PC-3 (cell line): ENCODE measurements around the gene KCNJ12. TPM values are rescaled to one million over a fixed set of nuclear protein-coding genes. Genes with fewer than 3 reads are reported as not detected.
"Not testable (repeated sequence)": the region's sequence is repeated elsewhere in the genome, so short reads cannot be mapped to it uniquely, and the experiment has no call there.

Experiments used
- ATAC-seq: fragments of 200-7000 bp; cut with Tn5 transposase; 2 replicates; pipeline ENCODE4 v1.9.1; 2020; ENCODE audit warnings: mild to moderate bottlenecking, moderate library complexity
- BruUV-seq: library from RNA; stranded (reverse); fragments of 400-500 nt; replicated peaks from 2 replicates; lab custom pipeline; 2021; lab: Mats Ljungman, UMichigan
- CTCF ChIA-PET: fragments of 300-600 bp; sonication (Branson Sonifier 250); formaldehyde crosslinking; loops from one replicate; lab custom pipeline; 2022; ENCODE audit warnings: antibody characterized with exemption; lab: Charles Lee
- POLR2A ChIA-PET: fragments of 300-600 bp; sonication (Branson Sonifier 250); formaldehyde crosslinking; loops from one replicate; lab custom pipeline; 2022; ENCODE audit warnings: antibody characterized with exemption; ENCODE audit not compliant: unreplicated experiment; lab: Charles Lee
- DNase-seq: peaks from one replicate; pipeline ENCODE4 v3.0.0-alpha.2; 2015
- H2AFZ ChIP-seq: fragments of 300-600 bp; sonication (generic); 2 replicates; pipeline ENCODE4 v1.6.0; 2016; ENCODE audit warnings: antibody characterized with exemption, low read length
- H3F3A ChIP-seq: fragments of 300-600 bp; sonication (generic); one replicate; pipeline ENCODE4 v1.6.0; 2017; ENCODE audit warnings: antibody characterized with exemption, low read length, control low read depth, mild to moderate bottlenecking; ENCODE audit not compliant: unreplicated experiment
- H3K27ac ChIP-seq: fragments of 300-600 bp; sonication (generic); 2 replicates; pipeline ENCODE4 v1.5.1; 2016; ENCODE audit warnings: mild to moderate bottlenecking, low read length
- H3K27me3 ChIP-seq: fragments of 300-600 bp; sonication (generic); 2 replicates; pipeline ENCODE4 v1.6.1; 2016; ENCODE audit warnings: low read length, mixed read lengths
- H3K36me3 ChIP-seq: fragments of 300-600 bp; sonication (generic); 2 replicates; pipeline ENCODE4 v1.6.1; 2016; ENCODE audit warnings: low read depth, mixed run types, low read length, mixed read lengths
- H3K4me1 ChIP-seq: fragments of 300-600 bp; sonication (generic); 2 replicates; pipeline ENCODE4 v1.5.1; 2016; ENCODE audit warnings: low read length; ENCODE audit not compliant: insufficient read depth
- H3K4me2 ChIP-seq: fragments of 300-600 bp; sonication (generic); 2 replicates; pipeline ENCODE4 v1.6.0; 2016; ENCODE audit warnings: low read length
- H3K4me3 ChIP-seq: fragments of 300-600 bp; sonication (generic); 2 replicates; pipeline ENCODE4 v1.5.1; 2016; ENCODE audit warnings: mild to moderate bottlenecking, low read length, mixed read lengths
- H3K79me2 ChIP-seq: fragments of 300-600 bp; sonication (generic); 2 replicates; pipeline ENCODE4 v1.6.1; 2017; ENCODE audit warnings: low read length, mixed read lengths
- H3K9ac ChIP-seq: fragments of 300-600 bp; sonication (generic); 2 replicates; pipeline ENCODE4 v1.6.0; 2016; ENCODE audit warnings: mild to moderate bottlenecking, low read length
- H3K9me2 ChIP-seq: fragments of 300-600 bp; sonication (generic); replicated peaks from 2 replicates; pipeline ENCODE4 v1.6.1; 2016; ENCODE audit warnings: mixed run types, low read length, mixed read lengths
- H3K9me3 ChIP-seq: fragments of 300-600 bp; sonication (generic); 2 replicates; pipeline ENCODE4 v1.6.1; 2016; ENCODE audit warnings: low read length, mixed read lengths
- H4K20me1 ChIP-seq: fragments of 300-600 bp; sonication (generic); 2 replicates; pipeline ENCODE4 v1.6.1; 2016; ENCODE audit warnings: low read length, mixed read lengths
- intact Hi-C: fragments of 100-400 bp; cut with micrococcal nuclease; formaldehyde crosslinking; loops from 2 replicates; pipeline ENCODE4 v1.9.0; 2023
- total RNA-seq: library from RNA; depleted of rRNA; stranded (reverse); fragments of >200 nt; gene quantifications from 2 replicates; pipeline ENCODE4 v1.2.3, GENCODE V29; 2014

The KCNJ12 gene
- total RNA-seq, 1 experiment from 2014 or later = 11.1 TPM

DNA sequence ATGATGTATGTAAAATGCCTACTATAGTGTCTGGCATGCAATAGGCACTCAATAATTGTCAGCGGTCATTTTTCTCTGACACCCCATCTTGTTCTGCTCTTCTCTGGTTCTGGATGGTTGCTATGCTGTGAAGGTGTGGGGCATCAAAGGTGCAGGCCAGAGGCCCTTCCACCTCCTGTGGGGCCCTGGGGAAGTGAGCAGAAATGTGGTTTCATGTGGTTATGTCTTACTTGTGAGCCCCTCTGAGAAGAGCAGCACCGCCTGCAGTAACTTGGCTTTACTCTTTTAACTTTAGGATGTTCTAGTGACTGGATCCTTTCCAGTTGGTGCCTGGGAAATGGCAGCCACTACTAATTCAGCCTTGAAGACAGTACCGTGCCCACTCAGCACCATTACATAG is 32.1 kb downstream of the KCNJ12 start:
- CTCF ChIA-PET, H3F3A ChIP-seq, H2AFZ ChIP-seq, H3K27me3 ChIP-seq, H3K27ac ChIP-seq, H3K4me2 ChIP-seq, H3K36me3 ChIP-seq, H3K4me1 ChIP-seq, H3K9me2 ChIP-seq, intact Hi-C loops, H3K4me3 ChIP-seq, H3K9me3 ChIP-seq, H3K9ac ChIP-seq, DNase-seq, H4K20me1 ChIP-seq, ATAC-seq, BruUV-seq, POLR2A ChIA-PET, H3K79me2 ChIP-seq: not testable (repeated sequence)

DNA sequence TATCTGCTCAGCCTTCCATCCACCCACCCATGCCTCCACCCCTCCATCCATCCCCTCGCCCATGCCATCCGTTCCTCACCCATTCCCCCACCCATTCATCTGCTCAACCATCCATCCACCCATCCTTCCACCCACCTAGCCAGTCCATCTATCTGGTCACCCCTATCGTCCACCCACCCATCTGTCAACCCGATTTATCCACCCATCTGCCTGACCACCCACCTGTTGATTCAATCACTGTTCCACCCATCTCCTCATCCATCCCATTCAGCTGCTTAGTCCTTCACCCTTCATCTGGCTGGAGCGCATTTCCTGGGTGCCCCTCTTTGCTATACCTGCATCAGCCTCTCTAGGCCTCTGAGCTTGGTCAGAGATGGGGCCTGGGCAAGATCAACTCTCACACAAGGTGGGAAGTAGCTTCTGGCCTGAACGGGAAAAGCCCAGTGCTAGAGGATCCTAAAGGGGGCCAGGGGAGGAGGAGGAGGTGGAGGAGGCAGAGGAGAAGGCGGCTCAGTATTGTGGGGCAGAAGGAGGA is 32.7 kb downstream of the KCNJ12 start:
- H3F3A ChIP-seq, H3K4me2 ChIP-seq, BruUV-seq, H2AFZ ChIP-seq, POLR2A ChIA-PET, H3K27ac ChIP-seq, DNase-seq, ATAC-seq, H3K9me2 ChIP-seq, H3K9me3 ChIP-seq, CTCF ChIA-PET, H3K79me2 ChIP-seq, H3K9ac ChIP-seq, intact Hi-C loops, H3K36me3 ChIP-seq, H3K27me3 ChIP-seq, H3K4me3 ChIP-seq, H3K4me1 ChIP-seq, H4K20me1 ChIP-seq: not testable (repeated sequence)

DNA sequence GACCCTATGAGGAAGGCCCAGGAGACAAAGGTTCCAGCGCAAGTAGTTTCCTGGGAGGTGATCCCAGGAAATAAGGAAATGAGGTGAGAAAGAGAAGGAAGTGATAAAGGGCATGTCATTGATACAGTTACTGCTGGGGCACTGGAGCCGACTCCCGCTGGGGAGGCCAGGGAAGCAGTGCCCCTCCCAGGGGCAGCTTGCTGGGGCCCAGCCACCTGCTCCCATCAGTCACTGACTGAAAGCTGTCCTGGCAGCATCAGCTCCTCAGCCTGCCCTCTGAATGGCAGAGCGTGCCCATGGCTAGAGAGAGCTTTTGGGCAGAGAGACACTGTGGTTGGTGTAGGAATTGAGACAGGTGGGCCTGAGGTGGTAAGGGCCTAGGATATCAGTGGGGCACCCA is 33.2 kb downstream of the KCNJ12 start:
- H3F3A ChIP-seq, H3K27ac ChIP-seq, H3K9ac ChIP-seq, POLR2A ChIA-PET, H2AFZ ChIP-seq, H3K4me2 ChIP-seq, ATAC-seq, H3K36me3 ChIP-seq, H3K4me3 ChIP-seq, BruUV-seq, CTCF ChIA-PET, H4K20me1 ChIP-seq, H3K9me3 ChIP-seq, H3K79me2 ChIP-seq, H3K27me3 ChIP-seq, DNase-seq, H3K4me1 ChIP-seq, H3K9me2 ChIP-seq, intact Hi-C loops: not testable (repeated sequence)

DNA sequence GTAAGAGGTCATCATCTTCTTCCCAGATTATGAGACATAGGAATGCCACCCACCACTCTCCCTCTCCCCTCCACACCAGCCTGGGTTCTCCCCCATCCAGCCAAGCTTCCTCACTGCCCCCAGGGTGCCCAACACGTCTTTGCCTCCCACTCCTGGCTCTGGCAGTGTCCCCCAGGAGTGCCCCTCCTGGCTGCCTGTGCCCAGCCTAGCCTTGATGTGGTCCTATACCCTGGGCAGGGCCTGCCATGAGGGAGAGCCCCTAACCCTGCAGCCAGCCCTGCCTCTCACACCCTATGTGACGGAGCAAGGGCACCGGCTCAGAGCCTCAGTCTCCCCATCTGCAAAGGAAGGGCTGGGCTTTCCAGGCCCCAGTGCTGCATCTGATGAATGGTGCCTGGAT is 33.8 kb downstream of the KCNJ12 start:
- H3F3A ChIP-seq, DNase-seq, H3K27me3 ChIP-seq, H3K4me2 ChIP-seq, H3K9me2 ChIP-seq, H2AFZ ChIP-seq, POLR2A ChIA-PET, BruUV-seq, CTCF ChIA-PET, H3K9me3 ChIP-seq, H3K9ac ChIP-seq, H3K4me1 ChIP-seq, H3K27ac ChIP-seq, H3K4me3 ChIP-seq, H3K36me3 ChIP-seq, H4K20me1 ChIP-seq, intact Hi-C loops, ATAC-seq, H3K79me2 ChIP-seq: not testable (repeated sequence)

DNA sequence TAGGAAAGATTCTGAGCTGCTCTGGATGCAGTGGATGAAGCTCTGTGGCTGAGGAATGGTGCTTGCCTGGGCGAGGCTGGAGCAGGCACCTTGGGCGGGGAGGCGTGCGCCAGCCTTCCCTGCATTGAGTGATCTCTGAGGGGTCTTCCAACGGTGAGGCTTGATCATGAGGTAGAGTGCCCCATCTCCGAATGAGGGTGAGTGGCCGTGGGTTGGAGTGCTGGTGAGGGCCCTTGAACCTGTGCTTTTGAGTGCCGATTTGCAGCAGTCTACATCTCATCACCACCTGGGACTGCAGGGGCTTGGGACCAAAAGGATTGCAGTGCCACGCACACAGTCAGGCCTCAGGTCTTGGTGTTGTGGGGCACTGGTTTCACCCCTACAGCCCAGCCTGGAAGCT is 34.2 kb downstream of the KCNJ12 start:
- intact Hi-C loops, H2AFZ ChIP-seq, H3K36me3 ChIP-seq, H3K4me3 ChIP-seq, H3K9me2 ChIP-seq, CTCF ChIA-PET, ATAC-seq, BruUV-seq, H3K4me1 ChIP-seq, H4K20me1 ChIP-seq, H3K4me2 ChIP-seq, DNase-seq, H3K9me3 ChIP-seq, POLR2A ChIA-PET, H3K79me2 ChIP-seq, H3K9ac ChIP-seq, H3K27ac ChIP-seq, H3K27me3 ChIP-seq, H3F3A ChIP-seq: not testable (repeated sequence)

DNA sequence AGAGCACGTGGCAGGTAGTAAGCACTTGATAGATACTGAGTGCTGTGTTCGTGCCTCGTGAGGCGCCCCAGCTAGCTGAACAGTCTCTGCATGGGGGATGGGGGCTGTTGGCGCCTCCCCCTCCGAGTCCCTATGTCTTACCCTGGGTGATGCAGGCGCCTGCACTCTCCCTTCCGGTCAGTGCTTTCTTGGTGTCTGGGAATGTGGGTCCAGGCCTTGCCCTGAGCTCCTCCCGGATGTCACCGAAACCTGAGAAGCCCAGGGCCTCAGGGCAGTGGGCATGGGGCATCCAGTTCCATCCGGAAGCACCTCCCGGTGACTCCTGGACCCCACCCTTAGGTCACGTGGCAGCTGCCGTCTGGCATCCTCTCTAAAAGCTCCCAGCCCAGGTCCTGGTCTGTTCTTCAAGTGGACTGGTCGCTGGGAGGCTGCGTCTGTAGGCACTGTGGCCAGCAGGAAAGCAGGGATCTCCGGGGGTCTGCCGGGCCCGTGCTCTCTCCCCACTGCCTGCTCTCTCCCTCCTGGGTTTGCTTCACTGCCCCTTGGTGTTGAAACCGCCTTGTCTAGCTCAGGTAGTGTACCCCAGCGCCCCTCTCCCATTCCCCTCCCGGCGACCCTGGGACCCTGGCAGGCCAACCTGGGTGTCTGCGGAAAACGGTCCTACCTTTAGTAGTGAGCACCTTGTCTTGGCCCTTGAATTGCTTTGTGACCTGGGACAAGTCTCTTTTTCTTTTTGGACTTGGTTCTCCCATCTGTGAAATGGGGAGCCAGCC is 34.9 kb downstream of the KCNJ12 start:
- H3K4me2 ChIP-seq, H3F3A ChIP-seq, H3K9me2 ChIP-seq, H3K4me1 ChIP-seq, BruUV-seq, H3K9ac ChIP-seq, H3K27ac ChIP-seq, H3K27me3 ChIP-seq, H3K36me3 ChIP-seq, H3K9me3 ChIP-seq, intact Hi-C loops, H3K4me3 ChIP-seq, CTCF ChIA-PET, H2AFZ ChIP-seq, H4K20me1 ChIP-seq, POLR2A ChIA-PET, H3K79me2 ChIP-seq: not testable (repeated sequence)
- ATAC-seq (peak; percentile 48), DNase-seq (peak; percentile 56)
